Measurements from ENCODE around the gene WDR70.
"Not testable (repeated sequence)": the region's sequence is repeated elsewhere in the genome, so short reads cannot be mapped to it uniquely, and the experiment has no call there.

GRCh38 chr5:37672118-37672588, 293.0 kb downstream of the WDR70 start:
- TF ChIP-seq ZNF8 (CRISPR knock-in tag; IDR thresholded peaks at IDR 0.05); BACH2 (CRISPR knock-in tag; IDR thresholded peaks at IDR 0.05; ENCODE audit: borderline replicate concordance); PATZ1 (CRISPR knock-in tag; IDR thresholded peaks at IDR 0.05; ENCODE audit: borderline replicate concordance); RARB (CRISPR knock-in tag; IDR thresholded peaks at IDR 0.05); TOX (CRISPR knock-in tag; IDR thresholded peaks at IDR 0.05; ENCODE audit: borderline replicate concordance); ISL1 (CRISPR knock-in tag; IDR thresholded peaks at IDR 0.05); ZFP30 (CRISPR knock-in tag; IDR thresholded peaks at IDR 0.05); TSHZ2 (CRISPR knock-in tag; IDR thresholded peaks at IDR 0.05); PPARA (CRISPR knock-in tag; IDR thresholded peaks at IDR 0.05; ENCODE audit: borderline replicate concordance): not testable (repeated sequence)
